Peyer's patch (tissue), 4 donors: Measurements from ENCODE around the gene KCNIP3. TPM values are rescaled to one million over a fixed set of nuclear protein-coding genes. Genes with fewer than 3 reads are reported as not detected.

ENCODE experiments used
- DNase-seq, 3 donors: peaks; one replicate each; pipeline ENCODE4 v3.0.0-alpha.2; 2017 to 2019
- H3K27ac ChIP-seq, 4 donors: fragments of 200-600 bp; sonication (generic); one replicate each; pipeline ENCODE4 v1.5.1; 2016 to 2019
- H3K27me3 ChIP-seq, 2 donors: fragments of 200-600 bp; sonication (generic); one replicate each; pipeline ENCODE4 v1.5.1; 2019
- H3K36me3 ChIP-seq, 3 donors: fragments of 200-600 bp; sonication (generic); one replicate each; pipeline ENCODE4 v1.5.1; 2016 to 2019
- H3K4me1 ChIP-seq, 4 donors: fragments of 200-600 bp; sonication (generic); one replicate each; pipeline ENCODE4 v1.5.1; 2016 to 2019
- H3K4me3 ChIP-seq, 4 donors: fragments of 200-600 bp; sonication (generic); 1 replicate in 3 of 4; 2 replicates in 1 of 4; pipeline ENCODE4 v1.5.1; 2016 to 2019; ENCODE audit warnings: mild to moderate bottlenecking in 1 of 4
- H3K9me3 ChIP-seq, 4 donors: fragments of 200-600 bp; sonication (generic); one replicate each; pipeline ENCODE4 v1.5.1; 2016 to 2019; ENCODE audit warnings: mild to moderate bottlenecking in 1 of 4
- POLR2A ChIP-seq, 2 donors: fragments of 450-650 bp; IDR thresholded peaks; one replicate each; pipeline ENCODE4 v1.5.1; 2017; ENCODE audit warnings: antibody characterized with exemption in 2 of 2, mild to moderate bottlenecking in 2 of 2, moderate library complexity in 2 of 2
- total RNA-seq, 4 donors: library from RNA; depleted of rRNA; stranded (reverse); fragments of >200 nt; gene quantifications; one replicate each; pipeline ENCODE4 v1.1.0, GENCODE V29; 2016
- TF ChIP-seq, protein P1 (sequence below), 6 experiments: fragments of 450-650 bp in 4 of 6; fragments of 200-600 bp in 2 of 6; sonication (generic) in 1 of 6; IDR thresholded peaks; one replicate each; pipeline ENCODE4 v1.5.1; 2017 to 2019; ENCODE audit warnings: antibody characterized with exemption in 6 of 6, mild to moderate bottlenecking in 3 of 6, moderate library complexity in 1 of 6

KCNIP3 gene
- total RNA-seq, 4 donors from 2014 or later: 4.9 to 11.4 (median 7.2) TPM

GRCh38 chr2:95379371-95379831 is 82.3 kb downstream of the KCNIP3 start:
- peak in 1 of 3 donors; percentile 56 for DNase-seq
- H3K36me3 ChIP-seq: no peaks in the 10 kb centered on the region

DNA sequence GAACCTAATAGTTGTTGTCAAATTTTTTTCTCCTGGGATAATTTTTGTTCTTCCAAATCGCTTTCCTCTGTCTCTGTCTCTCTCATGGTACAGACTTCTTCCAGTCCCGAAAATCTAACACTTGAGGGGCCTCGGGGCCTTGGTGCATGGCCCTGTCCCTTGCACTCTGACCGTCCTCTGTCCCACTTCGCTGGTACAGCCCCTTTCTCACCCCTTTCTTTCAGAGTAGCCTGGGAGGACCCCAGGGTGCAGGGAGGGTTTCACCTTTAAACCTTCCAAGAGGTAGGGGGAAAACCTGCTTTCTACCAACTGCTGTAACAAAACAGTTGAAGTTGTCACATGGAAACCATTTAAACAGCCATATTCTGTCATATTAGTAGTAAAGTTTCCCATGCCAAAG is 83.1 kb downstream of the KCNIP3 start:
- Histone ChIP-seq H3K27me3 (no peaks in the 10 kb centered on the region), H3K27ac (no peak overlapping the region), H3K4me1 (peaks cover 0 to 17% (median 2%) of the 10 kb centered on the region in 4 donors), H3K36me3 (no peaks in the 10 kb centered on the region), H3K4me3 (no peak overlapping the region), H3K9me3 (no peaks in the 10 kb centered on the region)
- no peak for TF ChIP-seq POLR2A (IDR thresholded peaks at IDR 0.05)
- TF ChIP-seq, protein P1, sequence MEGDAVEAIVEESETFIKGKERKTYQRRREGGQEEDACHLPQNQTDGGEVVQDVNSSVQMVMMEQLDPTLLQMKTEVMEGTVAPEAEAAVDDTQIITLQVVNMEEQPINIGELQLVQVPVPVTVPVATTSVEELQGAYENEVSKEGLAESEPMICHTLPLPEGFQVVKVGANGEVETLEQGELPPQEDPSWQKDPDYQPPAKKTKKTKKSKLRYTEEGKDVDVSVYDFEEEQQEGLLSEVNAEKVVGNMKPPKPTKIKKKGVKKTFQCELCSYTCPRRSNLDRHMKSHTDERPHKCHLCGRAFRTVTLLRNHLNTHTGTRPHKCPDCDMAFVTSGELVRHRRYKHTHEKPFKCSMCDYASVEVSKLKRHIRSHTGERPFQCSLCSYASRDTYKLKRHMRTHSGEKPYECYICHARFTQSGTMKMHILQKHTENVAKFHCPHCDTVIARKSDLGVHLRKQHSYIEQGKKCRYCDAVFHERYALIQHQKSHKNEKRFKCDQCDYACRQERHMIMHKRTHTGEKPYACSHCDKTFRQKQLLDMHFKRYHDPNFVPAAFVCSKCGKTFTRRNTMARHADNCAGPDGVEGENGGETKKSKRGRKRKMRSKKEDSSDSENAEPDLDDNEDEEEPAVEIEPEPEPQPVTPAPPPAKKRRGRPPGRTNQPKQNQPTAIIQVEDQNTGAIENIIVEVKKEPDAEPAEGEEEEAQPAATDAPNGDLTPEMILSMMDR (IDR thresholded peaks at IDR 0.05): no peak
- DNase-seq: no peak

More at GRCh38 chr2:95379371-95379831, 82.3 kb downstream of the KCNIP3 start:
- no peaks in the 10 kb centered on the region for H3K9me3 ChIP-seq
- no peak overlapping the region for H3K27ac ChIP-seq
- peaks cover 0 to 8% (median under 1%) of the 10 kb centered on the region in 4 donors for H3K4me1 ChIP-seq
- TF ChIP-seq, protein P1 (IDR thresholded peaks at IDR 0.05): peak in 3 of 6 experiments; percentile 29 to 44 (median 39)
- no peak for TF ChIP-seq POLR2A (IDR thresholded peaks at IDR 0.05)
- no peaks in the 10 kb centered on the region for H3K27me3 ChIP-seq
- H3K4me3 ChIP-seq: no peak overlapping the region

GRCh38 chr2:95380731-95381130 is 83.6 kb downstream of the KCNIP3 start:
- no peaks in the 10 kb centered on the region for H3K27me3 ChIP-seq
- H3K27ac ChIP-seq: no peak overlapping the region

GRCh38 chr2:95381212-95382191 is 84.4 kb downstream of the KCNIP3 start:
- peaks cover 0 to 23% (median 2%) of the 10 kb centered on the region in 4 donors for H3K4me1 ChIP-seq
- no peak for DNase-seq
- no peak overlapping the region for H3K4me3 ChIP-seq
- no peaks in the 10 kb centered on the region for H3K27me3 ChIP-seq
- no peak overlapping the region for H3K27ac ChIP-seq
- H3K9me3 ChIP-seq: no peaks in the 10 kb centered on the region
- TF ChIP-seq POLR2A (IDR thresholded peaks at IDR 0.05): no peak
- TF ChIP-seq, protein P1 (IDR thresholded peaks at IDR 0.05): no peak
- H3K36me3 ChIP-seq: no peaks in the 10 kb centered on the region

More at GRCh38 chr2:95380731-95381130, 83.6 kb downstream of the KCNIP3 start:
- TF ChIP-seq, protein P1 (IDR thresholded peaks at IDR 0.05): no peak
- TF ChIP-seq POLR2A (IDR thresholded peaks at IDR 0.05): no peak
- no peaks in the 10 kb centered on the region for H3K9me3 ChIP-seq
- H3K4me1 ChIP-seq: peaks cover 0 to 22% (median 2%) of the 10 kb centered on the region in 4 donors
- DNase-seq: no peak
- H3K36me3 ChIP-seq: no peaks in the 10 kb centered on the region
- no peak overlapping the region for H3K4me3 ChIP-seq

DNA sequence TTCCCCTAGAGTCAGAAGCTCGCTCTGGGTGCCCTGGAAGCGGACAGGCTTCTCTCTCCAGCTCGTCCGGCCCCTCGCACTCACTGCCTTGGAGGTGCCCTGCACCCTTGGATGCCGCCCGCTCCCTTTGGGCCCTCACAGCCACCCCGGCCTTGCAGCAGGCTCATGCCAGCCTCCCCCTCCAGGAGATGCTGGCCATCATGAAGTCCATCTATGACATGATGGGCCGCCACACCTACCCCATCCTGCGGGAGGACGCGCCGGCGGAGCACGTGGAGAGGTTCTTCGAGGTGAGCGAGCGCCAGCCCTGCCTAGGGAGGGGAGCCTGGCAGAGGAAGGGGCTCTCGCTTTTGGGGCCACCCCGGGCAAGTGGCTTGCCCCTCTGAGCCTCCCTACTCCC is 85.0 kb downstream of the KCNIP3 start:
- H3K27ac ChIP-seq: no peak overlapping the region
- DNase-seq: no peak
- H3K27me3 ChIP-seq: no peaks in the 10 kb centered on the region
- H3K9me3 ChIP-seq: no peaks in the 10 kb centered on the region
- TF ChIP-seq, protein P1 (IDR thresholded peaks at IDR 0.05): no peak
- TF ChIP-seq POLR2A (IDR thresholded peaks at IDR 0.05): no peak
- peaks cover 0 to 23% (median 2%) of the 10 kb centered on the region in 4 donors for H3K4me1 ChIP-seq
- no peak overlapping the region for H3K4me3 ChIP-seq
- H3K36me3 ChIP-seq: no peaks in the 10 kb centered on the region
